Erythroblast (primary cell): ENCODE measurements around the gene ATOH7.

ENCODE experiments used
- GATA1 ChIP-seq: IDR thresholded peaks from 2 replicates; pipeline ENCODE4 v1.6.1; 2011; ENCODE audit warnings: low read depth, mild to moderate bottlenecking, control low read depth, low read length, moderate library complexity
- POLR2A ChIP-seq: IDR thresholded peaks from 2 replicates; pipeline ENCODE4 v1.6.1; 2011; ENCODE audit warnings: mild to moderate bottlenecking, low read length

GRCh38 chr10:68242051-68242450 is 10.1 kb upstream of the ATOH7 start:
- no peak for TF ChIP-seq POLR2A
- no peak for TF ChIP-seq GATA1
